ENCODE results near the gene AEBP2. TPM values are rescaled to one million over a fixed set of nuclear protein-coding genes. Genes with fewer than 3 reads are reported as not detected.
"Not testable (repeated sequence)": the region's sequence is repeated elsewhere in the genome, so short reads cannot be mapped to it uniquely, and the experiment has no call there.

AEBP2 gene
- total RNA-seq, 2 donors from 2014 or later: 37.8 to 78.4 TPM

GRCh38 chr12:19411234-19412204 is 27.8 kb upstream of the AEBP2 start:
- Histone ChIP-seq H3K27me3 (ENCODE audit: control insufficient read depth, insufficient read depth, low read length, poor library complexity, severe bottlenecking) (no peaks in the 10 kb centered on the region), H3K36me3 (ENCODE audit: control insufficient read depth, insufficient read depth, low read length) (no peaks in the 10 kb centered on the region), H3K9me3 (ENCODE audit: control insufficient read depth, low read length) (no peaks in the 10 kb centered on the region), H3K4me1 (ENCODE audit: control insufficient read depth, insufficient read depth, low read length) (peaks cover 5% of the 10 kb centered on the region), H3K27ac (ENCODE audit: low read depth, low read length) (no peak overlapping the region), H3K9ac (ENCODE audit: extremely low read depth, low read length, poor library complexity, severe bottlenecking) (no peak overlapping the region), H3K4me3 (ENCODE audit: low read length) (no peak overlapping the region)
- Mint-ChIP-seq H3K27me3 (ENCODE audit: insufficient read depth) (no peaks in the 10 kb centered on the region), H3K27ac (peak overlapping the region; percentile 15), H3K36me3 (ENCODE audit: low read depth) (no peaks in the 10 kb centered on the region), H3K9me3 (peaks cover 5% of the 10 kb centered on the region), H3K4me1 (peaks cover 34% of the 10 kb centered on the region), H3K4me3 (no peak overlapping the region)
- peak; percentile 78 for DNase-seq
- TF ChIP-seq, protein P1, sequence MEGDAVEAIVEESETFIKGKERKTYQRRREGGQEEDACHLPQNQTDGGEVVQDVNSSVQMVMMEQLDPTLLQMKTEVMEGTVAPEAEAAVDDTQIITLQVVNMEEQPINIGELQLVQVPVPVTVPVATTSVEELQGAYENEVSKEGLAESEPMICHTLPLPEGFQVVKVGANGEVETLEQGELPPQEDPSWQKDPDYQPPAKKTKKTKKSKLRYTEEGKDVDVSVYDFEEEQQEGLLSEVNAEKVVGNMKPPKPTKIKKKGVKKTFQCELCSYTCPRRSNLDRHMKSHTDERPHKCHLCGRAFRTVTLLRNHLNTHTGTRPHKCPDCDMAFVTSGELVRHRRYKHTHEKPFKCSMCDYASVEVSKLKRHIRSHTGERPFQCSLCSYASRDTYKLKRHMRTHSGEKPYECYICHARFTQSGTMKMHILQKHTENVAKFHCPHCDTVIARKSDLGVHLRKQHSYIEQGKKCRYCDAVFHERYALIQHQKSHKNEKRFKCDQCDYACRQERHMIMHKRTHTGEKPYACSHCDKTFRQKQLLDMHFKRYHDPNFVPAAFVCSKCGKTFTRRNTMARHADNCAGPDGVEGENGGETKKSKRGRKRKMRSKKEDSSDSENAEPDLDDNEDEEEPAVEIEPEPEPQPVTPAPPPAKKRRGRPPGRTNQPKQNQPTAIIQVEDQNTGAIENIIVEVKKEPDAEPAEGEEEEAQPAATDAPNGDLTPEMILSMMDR (conservative IDR thresholded peaks at IDR 0.05): no peak
- WGBS, 2 experiments (ENCODE audit: insufficient coverage in 1 of 2, insufficient read length in 1 of 2): 84 to 89% methylated on average over 7 to 10 of the region's 10 CpGs

DNA sequence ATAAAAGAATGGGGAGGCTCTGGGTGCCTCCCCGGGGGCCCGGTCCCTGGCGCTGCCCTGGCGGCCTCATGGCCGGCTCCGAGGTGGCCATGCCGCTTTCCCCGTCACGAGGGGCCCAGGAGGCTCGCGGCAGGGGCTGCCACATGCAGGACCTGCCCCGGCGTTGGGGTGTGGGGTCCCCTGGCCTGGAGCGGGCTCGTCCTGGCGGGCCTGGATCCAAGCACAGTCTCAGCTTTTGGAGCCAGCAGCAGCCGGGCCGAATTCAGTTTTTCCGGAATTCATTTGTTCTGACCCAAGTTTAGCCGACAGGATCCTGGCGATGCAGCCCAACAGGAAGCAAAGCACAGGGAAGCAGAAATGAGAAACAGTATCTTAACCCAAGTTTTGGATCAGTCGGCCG is 26.4 kb upstream of the AEBP2 start:
- no peak for DNase-seq
- Histone ChIP-seq H3K9ac (ENCODE audit: extremely low read depth, low read length, poor library complexity, severe bottlenecking) (no peak overlapping the region), H3K4me1 (ENCODE audit: control insufficient read depth, insufficient read depth, low read length) (peaks cover 5% of the 10 kb centered on the region), H3K27ac (ENCODE audit: low read depth, low read length) (no peak overlapping the region), H3K36me3 (ENCODE audit: control insufficient read depth, insufficient read depth, low read length) (no peaks in the 10 kb centered on the region), H3K9me3 (ENCODE audit: control insufficient read depth, low read length) (no peaks in the 10 kb centered on the region), H3K27me3 (ENCODE audit: control insufficient read depth, insufficient read depth, low read length, poor library complexity, severe bottlenecking) (no peaks in the 10 kb centered on the region), H3K4me3 (ENCODE audit: low read length) (no peak overlapping the region)
- H3K27me3 Mint-ChIP-seq (ENCODE audit: insufficient read depth): no peaks in the 10 kb centered on the region
- WGBS, 2 experiments (ENCODE audit: insufficient coverage in 1 of 2, insufficient read length in 1 of 2): 92 to 97% methylated on average over 23 of the region's 23 CpGs
- TF ChIP-seq, protein P1 (conservative IDR thresholded peaks at IDR 0.05): no peak
- no peaks in the 10 kb centered on the region for H3K36me3 Mint-ChIP-seq (ENCODE audit: low read depth)
- no peak overlapping the region for H3K27ac Mint-ChIP-seq
- H3K4me1 Mint-ChIP-seq: peaks cover 34% of the 10 kb centered on the region
- peaks cover 10% of the 10 kb centered on the region for H3K9me3 Mint-ChIP-seq
- no peak overlapping the region for H3K4me3 Mint-ChIP-seq

- WGBS, 2 experiments (ENCODE audit: insufficient coverage in 1 of 2, insufficient read length in 1 of 2): 93 to 96% methylated on average over 3 to 5 of the region's 5 CpGs
- not testable (repeated sequence) for H3K27ac Mint-ChIP-seq
Observed at GRCh38 chr12:19413582-19413981, 25.7 kb upstream of the AEBP2 start.

More at GRCh38 chr12:19413582-19413981, 25.7 kb upstream of the AEBP2 start:
- not testable (repeated sequence) for H3K4me1 ChIP-seq (ENCODE audit: control insufficient read depth, insufficient read depth, low read length); H3K27me3 Mint-ChIP-seq (ENCODE audit: insufficient read depth); H3K27me3 ChIP-seq (ENCODE audit: control insufficient read depth, insufficient read depth, low read length, poor library complexity, severe bottlenecking); H3K27ac ChIP-seq (ENCODE audit: low read depth, low read length); DNase-seq; H3K9me3 ChIP-seq (ENCODE audit: control insufficient read depth, low read length); H3K4me3 ChIP-seq (ENCODE audit: low read length); H3K4me3 Mint-ChIP-seq; H3K9ac ChIP-seq (ENCODE audit: extremely low read depth, low read length, poor library complexity, severe bottlenecking); H3K36me3 Mint-ChIP-seq (ENCODE audit: low read depth); H3K36me3 ChIP-seq (ENCODE audit: control insufficient read depth, insufficient read depth, low read length)
- Mint-ChIP-seq H3K9me3 (peaks cover 11% of the 10 kb centered on the region), H3K4me1 (peaks cover 34% of the 10 kb centered on the region)

All from endodermal cell (in vitro differentiated cells).